AG10803 (cell line): ENCODE measurements around the gene ARHGAP4.

Source experiments
- DNase-seq: peaks from one replicate; pipeline ENCODE4 v3.0.0; 2010; ENCODE audit warnings: low read depth
- H3K4me3 ChIP-seq: 2 replicates; pipeline ENCODE4 v1.5.1; 2011; ENCODE audit warnings: mild to moderate bottlenecking, low read length, control low read depth
- TF ChIP-seq, protein P1 (sequence below): conservative IDR thresholded peaks from 2 replicates; pipeline ENCODE4 v1.5.1; 2011; ENCODE audit warnings: mild to moderate bottlenecking, low read length, control low read depth, inconsistent platforms

Gene ARHGAP4

GRCh38 chrX:153874085-153874365 is 52.0 kb downstream of the ARHGAP4 start:
- H3K4me3 ChIP-seq = no peak overlapping the region
- TF ChIP-seq, protein P1, sequence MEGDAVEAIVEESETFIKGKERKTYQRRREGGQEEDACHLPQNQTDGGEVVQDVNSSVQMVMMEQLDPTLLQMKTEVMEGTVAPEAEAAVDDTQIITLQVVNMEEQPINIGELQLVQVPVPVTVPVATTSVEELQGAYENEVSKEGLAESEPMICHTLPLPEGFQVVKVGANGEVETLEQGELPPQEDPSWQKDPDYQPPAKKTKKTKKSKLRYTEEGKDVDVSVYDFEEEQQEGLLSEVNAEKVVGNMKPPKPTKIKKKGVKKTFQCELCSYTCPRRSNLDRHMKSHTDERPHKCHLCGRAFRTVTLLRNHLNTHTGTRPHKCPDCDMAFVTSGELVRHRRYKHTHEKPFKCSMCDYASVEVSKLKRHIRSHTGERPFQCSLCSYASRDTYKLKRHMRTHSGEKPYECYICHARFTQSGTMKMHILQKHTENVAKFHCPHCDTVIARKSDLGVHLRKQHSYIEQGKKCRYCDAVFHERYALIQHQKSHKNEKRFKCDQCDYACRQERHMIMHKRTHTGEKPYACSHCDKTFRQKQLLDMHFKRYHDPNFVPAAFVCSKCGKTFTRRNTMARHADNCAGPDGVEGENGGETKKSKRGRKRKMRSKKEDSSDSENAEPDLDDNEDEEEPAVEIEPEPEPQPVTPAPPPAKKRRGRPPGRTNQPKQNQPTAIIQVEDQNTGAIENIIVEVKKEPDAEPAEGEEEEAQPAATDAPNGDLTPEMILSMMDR = no peak
- no peak for DNase-seq

DNA sequence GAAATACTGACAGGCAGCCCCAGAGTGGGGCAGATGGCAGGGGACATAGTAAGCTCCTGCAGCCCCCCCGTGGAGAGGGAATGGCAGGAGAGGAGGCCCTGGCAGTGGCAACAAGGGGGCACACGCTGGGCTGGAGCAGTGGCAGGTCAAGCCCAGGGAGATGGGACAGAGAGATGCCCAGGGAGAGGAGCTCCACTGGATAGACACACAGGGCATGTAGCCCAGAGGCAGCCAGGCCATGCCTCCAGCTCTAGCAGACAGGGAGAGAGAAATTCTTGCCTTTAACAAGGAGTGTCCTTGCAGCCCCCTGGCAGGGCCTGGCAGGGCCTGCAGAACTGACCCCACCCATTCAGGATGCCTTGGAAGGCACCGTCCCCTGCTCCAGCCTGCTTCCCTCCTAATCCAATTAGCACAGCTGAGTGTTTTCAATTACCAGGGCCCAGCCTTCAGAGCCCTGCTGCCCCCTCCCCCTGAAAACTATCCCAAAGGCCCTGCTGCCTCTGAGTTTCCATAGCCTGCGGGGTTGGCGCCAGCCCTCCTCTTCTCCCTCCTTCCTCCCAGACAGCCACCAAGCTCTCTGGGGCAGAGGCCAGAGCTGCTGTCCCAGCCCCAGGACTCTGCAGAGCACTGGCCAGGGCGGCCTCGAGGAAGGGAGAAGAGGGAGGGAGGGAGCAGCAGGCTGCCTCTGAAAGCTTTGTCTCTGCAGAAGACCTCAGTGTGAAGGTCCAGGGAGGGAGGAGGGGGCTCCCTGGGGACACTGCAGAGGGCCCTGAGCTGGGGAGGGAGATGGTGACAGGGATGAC is 52.6 kb downstream of the ARHGAP4 start:
- no peak overlapping the region for H3K4me3 ChIP-seq
- no peak for DNase-seq
- TF ChIP-seq, protein P1 = no peak

DNA sequence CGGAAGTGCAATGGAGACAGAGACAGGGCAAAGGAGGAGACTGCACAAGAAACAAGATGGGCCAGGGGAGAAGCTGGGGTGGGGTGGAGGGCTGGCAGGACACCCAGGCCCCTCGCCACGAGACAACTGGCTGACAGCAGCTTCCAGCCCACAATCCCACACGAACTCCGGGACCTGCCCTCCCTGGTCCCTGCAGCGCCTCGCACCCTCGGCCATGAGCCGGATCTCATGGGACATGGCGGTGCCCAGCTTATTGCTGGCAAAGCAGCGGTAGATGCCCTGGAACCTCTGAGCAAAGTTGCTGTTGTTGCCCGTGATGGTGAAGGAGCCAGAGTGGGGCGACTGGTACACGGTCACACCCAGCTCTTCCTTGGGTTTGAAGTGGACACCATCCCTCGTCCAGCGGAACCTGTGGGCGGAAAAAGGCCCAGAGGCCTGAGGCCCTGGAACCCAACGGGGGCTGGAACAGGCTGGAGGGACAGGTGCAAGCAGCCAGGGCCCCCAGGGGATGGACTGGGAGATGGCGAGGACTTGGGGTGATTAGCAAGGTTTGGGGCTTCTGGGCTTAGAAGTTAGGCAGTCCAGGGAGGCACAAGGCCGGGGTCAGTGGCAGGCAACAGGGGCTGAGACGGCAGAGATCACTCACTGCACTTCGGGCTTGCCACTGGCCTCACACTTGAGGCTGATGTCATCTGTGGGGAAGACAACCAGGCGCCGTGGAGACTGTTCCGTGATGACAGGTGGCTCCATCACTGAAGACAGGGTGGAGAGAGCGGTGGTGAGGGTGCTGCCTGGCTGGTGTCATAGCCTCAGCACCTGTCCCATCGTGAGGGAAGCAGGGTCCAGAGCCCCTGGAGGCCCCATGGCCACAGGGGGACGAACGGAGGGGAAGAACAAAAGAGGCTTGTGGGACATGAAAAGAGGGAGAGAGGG is 53.9 kb downstream of the ARHGAP4 start:
- TF ChIP-seq, protein P1 = no peak
- no peak for DNase-seq
- no peak overlapping the region for H3K4me3 ChIP-seq

DNA sequence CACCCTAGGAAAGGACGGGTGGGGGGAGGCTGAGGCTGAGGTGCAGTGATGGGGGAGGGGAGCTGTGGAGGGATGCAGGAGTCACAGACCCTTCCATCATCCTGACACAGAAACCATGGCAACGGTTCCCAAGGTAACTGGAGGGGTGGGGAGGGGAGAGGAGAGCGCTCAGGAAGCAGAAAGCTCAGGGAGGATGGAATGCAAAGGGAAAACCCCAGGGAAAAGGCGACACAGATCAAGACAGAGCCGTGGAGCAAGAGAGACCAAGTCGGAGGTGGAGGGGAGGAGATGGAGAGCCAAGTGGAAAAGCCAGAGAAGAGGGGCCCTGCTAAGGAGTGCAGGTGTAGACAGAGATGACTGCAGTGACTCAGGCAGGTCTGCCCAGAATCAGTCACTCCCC is 54.6 kb downstream of the ARHGAP4 start:
- TF ChIP-seq, protein P1 = no peak
- DNase-seq = no peak
- H3K4me3 ChIP-seq = no peak overlapping the region

DNA sequence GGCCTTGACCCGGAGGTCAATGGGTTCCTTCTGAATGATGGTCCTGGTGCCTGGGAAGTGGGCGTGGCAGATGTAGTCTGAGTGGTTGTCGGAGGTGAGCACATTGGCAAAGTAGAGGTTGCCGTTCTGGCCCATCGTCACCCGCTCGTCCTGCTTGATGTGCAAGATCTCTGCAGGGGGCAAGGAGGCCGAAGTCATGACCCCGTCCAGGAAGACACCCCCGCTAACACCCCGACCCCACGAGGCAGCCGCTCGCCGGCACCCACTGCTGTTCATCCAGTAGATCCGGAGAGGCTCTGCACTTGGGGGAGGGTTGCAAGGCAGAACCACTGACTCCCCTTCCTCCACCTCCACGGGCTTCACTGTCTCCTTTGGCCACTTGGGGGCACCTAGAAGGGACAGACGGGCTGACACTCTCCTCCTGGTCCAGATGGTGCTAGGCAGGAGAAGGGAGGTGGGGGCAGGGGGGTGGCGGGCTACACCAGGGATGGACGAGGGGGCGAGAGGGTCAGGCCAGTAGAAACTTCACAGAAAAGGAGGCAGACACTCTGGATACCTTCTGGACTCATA is 55.2 kb downstream of the ARHGAP4 start:
- DNase-seq = no peak
- no peak overlapping the region for H3K4me3 ChIP-seq
- TF ChIP-seq, protein P1 = no peak

DNA sequence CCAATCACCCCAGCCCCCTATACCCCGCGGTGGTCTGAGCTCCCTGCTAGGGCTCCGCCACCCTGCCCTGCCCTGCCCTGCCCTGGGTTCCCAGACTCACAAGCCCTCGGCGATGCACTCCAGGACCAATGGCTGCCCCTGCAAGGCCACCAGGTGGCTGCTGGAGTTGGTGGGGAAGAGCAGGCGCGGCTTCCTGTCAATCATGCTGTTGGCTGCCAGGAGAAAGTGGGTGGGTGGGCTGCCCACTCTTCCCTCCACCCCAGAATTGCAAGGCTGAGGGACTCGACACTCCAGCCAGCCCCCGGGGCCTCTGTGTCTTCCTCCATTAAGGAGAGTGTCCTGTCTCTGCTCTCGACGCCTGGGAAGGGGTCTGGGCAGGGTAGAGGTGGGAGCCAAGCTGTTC is 55.8 kb downstream of the ARHGAP4 start:
- no peak for DNase-seq
- TF ChIP-seq, protein P1 = no peak
- H3K4me3 ChIP-seq = no peak overlapping the region
